Mesothelial cell of epicardium (in vitro differentiated cells): ENCODE measurements around the gene MIEF2. TPM values are rescaled to one million over a fixed set of nuclear protein-coding genes. Genes with fewer than 3 reads are reported as not detected.

ENCODE experiments used
- DNase-seq, 2 experiments: peaks; one replicate each; pipeline ENCODE4 v3.0.0; 2021; ENCODE audit warnings: low spot score in 2 of 2; ENCODE audit not compliant: unreplicated experiment in 2 of 2
- H3K27ac Mint-ChIP-seq: 2 replicates; pipeline ENCODE4 v1.8.0; 2021; ENCODE audit warnings: mixed read lengths
- H3K27me3 Mint-ChIP-seq: 2 replicates; pipeline ENCODE4 v1.8.0; 2021; ENCODE audit warnings: low read depth, mixed read lengths
- H3K36me3 Mint-ChIP-seq: 2 replicates; pipeline ENCODE4 v1.8.0; 2021; ENCODE audit warnings: mixed read lengths
- H3K4me1 Mint-ChIP-seq: 2 replicates; pipeline ENCODE4 v1.8.0; 2021; ENCODE audit warnings: mixed read lengths
- H3K4me3 Mint-ChIP-seq: 2 replicates; pipeline ENCODE4 v1.8.0; 2021; ENCODE audit warnings: mild to moderate bottlenecking, moderate library complexity, mixed read lengths
- H3K9me3 Mint-ChIP-seq: 2 replicates; pipeline ENCODE4 v1.8.0; 2021; ENCODE audit warnings: mixed read lengths
- total RNA-seq: library from RNA; stranded (reverse); gene quantifications from 3 replicates; pipeline ENCODE4 v1.2.1, GENCODE V29; 2021
- TF ChIP-seq, protein P1 (sequence below): fragments of 200-600 bp; sonication (generic); IDR thresholded peaks from one replicate; pipeline ENCODE4 v1.5.0; 2021; ENCODE audit warnings: antibody characterized with exemption; ENCODE audit not compliant: unreplicated experiment

MIEF2 gene
- total RNA-seq, 1 donor from 2014 or later = 23.8 TPM

DNA sequence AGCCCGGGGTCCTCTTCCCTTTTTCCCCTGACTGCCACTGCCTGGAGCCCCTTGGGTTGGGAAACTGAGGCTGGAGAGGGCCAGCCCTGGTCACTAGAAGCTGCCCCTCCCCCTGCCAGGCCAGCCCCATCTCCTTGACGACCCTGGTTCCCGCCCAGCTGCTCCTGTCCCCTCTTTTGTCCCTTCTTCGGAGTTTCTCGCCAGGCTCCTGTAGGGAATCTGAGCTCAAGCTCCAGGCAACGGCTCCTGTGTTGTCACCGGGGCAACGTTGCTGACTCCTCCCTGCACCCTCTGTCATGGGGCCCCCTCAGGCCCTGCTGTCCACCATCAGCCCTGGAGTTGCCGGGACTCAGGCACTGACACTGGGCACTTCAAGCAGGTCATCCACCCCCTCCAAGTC, 29.3 kb upstream of the MIEF2 start:
- H3K27ac Mint-ChIP-seq = no peak overlapping the region
- H3K9me3 Mint-ChIP-seq = no peaks in the 10 kb centered on the region
- H3K27me3 Mint-ChIP-seq = no peaks in the 10 kb centered on the region
- H3K4me1 Mint-ChIP-seq = peaks cover 18% of the 10 kb centered on the region
- no peak overlapping the region for H3K4me3 Mint-ChIP-seq
- TF ChIP-seq, protein P1, sequence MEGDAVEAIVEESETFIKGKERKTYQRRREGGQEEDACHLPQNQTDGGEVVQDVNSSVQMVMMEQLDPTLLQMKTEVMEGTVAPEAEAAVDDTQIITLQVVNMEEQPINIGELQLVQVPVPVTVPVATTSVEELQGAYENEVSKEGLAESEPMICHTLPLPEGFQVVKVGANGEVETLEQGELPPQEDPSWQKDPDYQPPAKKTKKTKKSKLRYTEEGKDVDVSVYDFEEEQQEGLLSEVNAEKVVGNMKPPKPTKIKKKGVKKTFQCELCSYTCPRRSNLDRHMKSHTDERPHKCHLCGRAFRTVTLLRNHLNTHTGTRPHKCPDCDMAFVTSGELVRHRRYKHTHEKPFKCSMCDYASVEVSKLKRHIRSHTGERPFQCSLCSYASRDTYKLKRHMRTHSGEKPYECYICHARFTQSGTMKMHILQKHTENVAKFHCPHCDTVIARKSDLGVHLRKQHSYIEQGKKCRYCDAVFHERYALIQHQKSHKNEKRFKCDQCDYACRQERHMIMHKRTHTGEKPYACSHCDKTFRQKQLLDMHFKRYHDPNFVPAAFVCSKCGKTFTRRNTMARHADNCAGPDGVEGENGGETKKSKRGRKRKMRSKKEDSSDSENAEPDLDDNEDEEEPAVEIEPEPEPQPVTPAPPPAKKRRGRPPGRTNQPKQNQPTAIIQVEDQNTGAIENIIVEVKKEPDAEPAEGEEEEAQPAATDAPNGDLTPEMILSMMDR = no peak
- peaks cover 7% of the 10 kb centered on the region for H3K36me3 Mint-ChIP-seq
- DNase-seq = no peak

- Mint-ChIP-seq H3K36me3 (peaks cover 17% of the 10 kb centered on the region), H3K4me3 (no peak overlapping the region), H3K27ac (no peak overlapping the region), H3K27me3 (no peaks in the 10 kb centered on the region), H3K9me3 (no peaks in the 10 kb centered on the region), H3K4me1 (peaks cover 2% of the 10 kb centered on the region)
- no peak for DNase-seq
- TF ChIP-seq, protein P1 = no peak
Observed at GRCh38 chr17:18233803-18234518, 26.5 kb upstream of the MIEF2 start.

DNA sequence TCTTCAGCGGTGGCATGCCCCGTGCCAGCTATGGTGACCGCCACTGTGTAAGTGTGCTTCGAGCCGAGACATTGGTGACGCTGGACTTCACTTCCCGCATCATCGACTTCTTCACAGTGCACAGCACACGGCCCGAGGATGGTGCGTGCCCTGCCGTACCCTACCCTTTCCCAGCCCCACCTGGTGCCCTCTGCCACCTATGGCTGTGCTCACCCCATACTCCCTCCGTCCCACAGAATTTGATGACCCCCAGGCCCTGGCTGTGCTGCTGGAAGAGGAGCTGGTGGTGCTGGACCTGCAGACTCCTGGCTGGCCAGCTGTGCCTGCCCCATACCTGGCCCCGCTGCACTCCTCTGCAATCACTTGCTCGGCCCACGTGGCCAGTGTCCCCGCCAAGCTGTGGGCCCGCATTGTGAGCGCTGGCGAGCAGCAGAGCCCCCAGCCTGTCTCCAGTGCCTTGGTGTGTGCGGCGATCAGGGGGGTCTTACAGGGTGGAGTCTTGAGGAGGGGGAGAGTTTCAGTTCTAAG, 25.5 kb upstream of the MIEF2 start:
- DNase-seq = no peak
- Mint-ChIP-seq H3K36me3 (peaks cover 27% of the 10 kb centered on the region), H3K4me1 (peaks cover 2% of the 10 kb centered on the region), H3K27me3 (no peaks in the 10 kb centered on the region), H3K4me3 (no peak overlapping the region), H3K27ac (no peak overlapping the region), H3K9me3 (no peaks in the 10 kb centered on the region)
- TF ChIP-seq, protein P1 = no peak

DNA sequence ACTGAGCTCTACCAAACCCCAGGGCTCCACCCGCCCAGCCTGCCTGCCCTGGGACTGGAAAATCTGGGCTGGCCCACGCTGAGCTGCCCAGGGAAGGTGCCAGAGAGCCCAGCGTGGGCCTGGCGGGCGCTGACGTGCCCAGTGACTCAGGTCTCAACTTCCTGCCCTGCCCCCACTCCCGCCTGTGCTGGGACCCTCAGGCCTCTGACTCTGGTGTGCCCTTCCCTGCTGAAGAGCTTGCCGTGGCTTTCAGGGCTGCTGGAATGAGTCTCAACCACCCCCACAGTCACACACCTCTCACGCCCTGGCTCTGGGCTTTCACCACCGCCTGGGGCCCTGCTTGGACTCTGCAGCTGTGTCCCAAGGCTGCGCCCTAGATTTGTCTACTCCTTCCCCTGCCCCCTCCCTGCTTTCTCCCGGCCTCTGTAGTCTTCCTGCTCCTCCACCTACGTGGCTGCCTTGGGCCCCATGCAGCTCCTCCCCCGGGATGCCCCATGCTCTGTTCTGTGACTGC, 24.7 kb upstream of the MIEF2 start:
- H3K4me1 Mint-ChIP-seq = peaks cover 2% of the 10 kb centered on the region
- H3K9me3 Mint-ChIP-seq = no peaks in the 10 kb centered on the region
- H3K36me3 Mint-ChIP-seq = peaks cover 27% of the 10 kb centered on the region
- TF ChIP-seq, protein P1 = no peak
- H3K27me3 Mint-ChIP-seq = no peaks in the 10 kb centered on the region
- H3K27ac Mint-ChIP-seq = no peak overlapping the region
- DNase-seq = no peak
- H3K4me3 Mint-ChIP-seq = no peak overlapping the region

DNA sequence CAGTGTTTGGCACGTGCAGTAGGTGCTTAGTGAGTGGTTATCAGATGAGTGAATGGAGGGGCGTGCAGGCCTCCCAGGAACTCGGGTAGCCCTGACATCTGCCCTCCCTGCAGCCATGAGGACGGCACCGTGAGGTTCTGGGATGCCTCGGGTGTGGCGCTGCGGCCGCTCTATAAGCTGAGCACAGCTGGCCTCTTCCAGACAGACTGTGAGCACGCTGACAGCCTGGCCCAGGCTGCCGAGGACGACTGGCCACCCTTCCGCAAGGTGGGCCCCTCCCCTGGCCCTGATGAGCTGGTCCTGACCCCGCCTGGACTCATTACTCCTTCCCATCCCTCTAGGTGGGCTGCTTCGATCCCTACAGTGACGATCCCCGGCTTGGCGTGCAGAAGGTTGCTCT, 24.0 kb upstream of the MIEF2 start:
- H3K9me3 Mint-ChIP-seq = no peaks in the 10 kb centered on the region
- DNase-seq = no peak
- H3K4me3 Mint-ChIP-seq = no peak overlapping the region
- H3K4me1 Mint-ChIP-seq = no peaks in the 10 kb centered on the region
- no peak overlapping the region for H3K27ac Mint-ChIP-seq
- peaks cover 27% of the 10 kb centered on the region for H3K36me3 Mint-ChIP-seq
- H3K27me3 Mint-ChIP-seq = no peaks in the 10 kb centered on the region
- TF ChIP-seq, protein P1 = no peak
